Fibroblast of the conjunctiva (primary cell): Measurements from ENCODE around the gene CASKIN2.

Experiments
- DNase-seq: peaks from one replicate; pipeline ENCODE4 v3.0.0-alpha.2; 2010; ENCODE audit warnings: low read depth

CASKIN2 gene, protein sequence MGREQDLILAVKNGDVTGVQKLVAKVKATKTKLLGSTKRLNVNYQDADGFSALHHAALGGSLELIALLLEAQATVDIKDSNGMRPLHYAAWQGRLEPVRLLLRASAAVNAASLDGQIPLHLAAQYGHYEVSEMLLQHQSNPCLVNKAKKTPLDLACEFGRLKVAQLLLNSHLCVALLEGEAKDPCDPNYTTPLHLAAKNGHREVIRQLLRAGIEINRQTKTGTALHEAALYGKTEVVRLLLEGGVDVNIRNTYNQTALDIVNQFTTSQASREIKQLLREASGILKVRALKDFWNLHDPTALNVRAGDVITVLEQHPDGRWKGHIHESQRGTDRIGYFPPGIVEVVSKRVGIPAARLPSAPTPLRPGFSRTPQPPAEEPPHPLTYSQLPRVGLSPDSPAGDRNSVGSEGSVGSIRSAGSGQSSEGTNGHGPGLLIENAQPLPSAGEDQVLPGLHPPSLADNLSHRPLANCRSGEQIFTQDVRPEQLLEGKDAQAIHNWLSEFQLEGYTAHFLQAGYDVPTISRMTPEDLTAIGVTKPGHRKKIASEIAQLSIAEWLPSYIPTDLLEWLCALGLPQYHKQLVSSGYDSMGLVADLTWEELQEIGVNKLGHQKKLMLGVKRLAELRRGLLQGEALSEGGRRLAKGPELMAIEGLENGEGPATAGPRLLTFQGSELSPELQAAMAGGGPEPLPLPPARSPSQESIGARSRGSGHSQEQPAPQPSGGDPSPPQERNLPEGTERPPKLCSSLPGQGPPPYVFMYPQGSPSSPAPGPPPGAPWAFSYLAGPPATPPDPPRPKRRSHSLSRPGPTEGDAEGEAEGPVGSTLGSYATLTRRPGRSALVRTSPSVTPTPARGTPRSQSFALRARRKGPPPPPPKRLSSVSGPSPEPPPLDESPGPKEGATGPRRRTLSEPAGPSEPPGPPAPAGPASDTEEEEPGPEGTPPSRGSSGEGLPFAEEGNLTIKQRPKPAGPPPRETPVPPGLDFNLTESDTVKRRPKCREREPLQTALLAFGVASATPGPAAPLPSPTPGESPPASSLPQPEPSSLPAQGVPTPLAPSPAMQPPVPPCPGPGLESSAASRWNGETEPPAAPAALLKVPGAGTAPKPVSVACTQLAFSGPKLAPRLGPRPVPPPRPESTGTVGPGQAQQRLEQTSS (N-terminal part only)

DNA sequence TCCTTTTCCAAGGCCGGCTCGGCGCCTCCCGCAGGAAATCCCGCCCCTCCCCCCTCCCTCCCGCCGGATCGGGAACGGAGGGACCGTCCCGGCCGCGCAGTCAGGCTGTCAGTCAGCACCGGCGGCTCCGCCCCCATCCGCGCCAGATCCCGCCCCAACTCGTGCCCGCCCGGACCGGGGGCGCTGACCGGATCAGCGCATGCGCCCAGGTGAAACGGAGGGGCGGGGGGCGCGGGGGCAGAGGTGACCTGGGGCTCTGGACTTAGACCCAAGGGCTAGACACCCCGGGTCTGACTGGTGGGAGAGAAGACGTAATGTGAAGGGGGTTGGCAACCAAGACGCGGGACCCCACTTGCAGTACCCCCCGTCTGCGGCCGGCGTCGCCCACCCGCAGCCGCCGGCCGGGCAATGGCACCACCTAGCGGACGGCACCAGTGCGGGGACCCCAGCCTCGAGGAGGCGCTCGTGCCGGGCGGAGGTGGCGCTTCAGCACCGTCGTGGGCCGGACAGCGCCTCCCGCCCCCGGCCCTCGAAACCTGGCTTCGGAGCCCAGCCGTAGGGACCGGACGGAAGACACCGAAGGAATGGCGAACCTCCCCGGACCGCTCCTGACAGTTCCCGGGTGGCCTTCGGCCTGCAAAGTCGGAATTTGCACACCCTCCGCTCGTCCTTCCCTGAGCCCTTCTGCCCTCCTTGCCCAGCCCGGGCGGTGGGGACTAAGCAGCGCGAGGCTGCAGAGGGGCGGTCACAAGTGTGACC lies at the start of gene CASKIN2:
CASKIN2 (minus strand) TSS at position 42 of the 759 bp plus-strand sequence. CDS start 1,733 bp downstream, outside the sequence.
- peak; percentile 82 for DNase-seq

DNA sequence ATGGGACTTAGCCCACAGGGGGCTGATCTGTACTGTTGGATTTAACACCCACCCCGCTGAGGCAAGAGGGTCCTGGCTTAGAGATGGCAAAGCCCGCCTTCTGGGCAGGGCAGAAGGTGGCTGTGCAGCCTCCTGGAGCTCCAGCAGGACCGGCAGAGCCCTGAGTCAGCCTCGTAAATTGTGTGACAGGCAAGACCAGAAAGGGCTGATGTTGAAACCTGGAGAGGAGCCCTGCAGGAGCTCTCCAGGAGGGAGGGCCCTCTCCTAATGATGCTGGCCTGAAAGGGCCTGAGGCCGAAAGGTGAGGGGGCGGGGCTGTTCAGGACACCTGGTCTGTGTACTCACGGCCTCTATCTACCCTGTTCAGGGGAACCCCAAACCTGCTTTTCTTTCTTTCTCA lies 49.7 kb upstream of the CASKIN2 start:
- DNase-seq: no peak

DNA sequence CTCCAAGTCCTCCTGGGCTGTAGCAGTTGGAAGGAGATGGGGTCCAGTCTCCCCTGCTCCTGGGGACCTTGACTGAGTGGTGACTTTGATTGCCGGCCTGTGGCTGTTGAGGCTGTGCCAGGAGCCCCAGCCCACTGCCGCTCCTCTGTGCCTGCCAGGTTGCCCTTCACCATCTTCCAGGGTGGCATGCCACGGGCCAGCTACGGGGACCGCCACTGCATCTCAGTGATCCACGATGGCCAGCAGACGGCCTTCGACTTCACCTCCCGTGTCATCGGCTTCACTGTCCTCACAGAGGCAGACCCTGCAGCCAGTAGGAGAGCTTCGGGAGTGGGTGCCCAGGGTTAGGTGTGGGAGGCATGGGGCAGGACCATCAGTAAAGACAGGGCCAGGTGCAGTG lies 48.9 kb upstream of the CASKIN2 start:
- no peak for DNase-seq

DNA sequence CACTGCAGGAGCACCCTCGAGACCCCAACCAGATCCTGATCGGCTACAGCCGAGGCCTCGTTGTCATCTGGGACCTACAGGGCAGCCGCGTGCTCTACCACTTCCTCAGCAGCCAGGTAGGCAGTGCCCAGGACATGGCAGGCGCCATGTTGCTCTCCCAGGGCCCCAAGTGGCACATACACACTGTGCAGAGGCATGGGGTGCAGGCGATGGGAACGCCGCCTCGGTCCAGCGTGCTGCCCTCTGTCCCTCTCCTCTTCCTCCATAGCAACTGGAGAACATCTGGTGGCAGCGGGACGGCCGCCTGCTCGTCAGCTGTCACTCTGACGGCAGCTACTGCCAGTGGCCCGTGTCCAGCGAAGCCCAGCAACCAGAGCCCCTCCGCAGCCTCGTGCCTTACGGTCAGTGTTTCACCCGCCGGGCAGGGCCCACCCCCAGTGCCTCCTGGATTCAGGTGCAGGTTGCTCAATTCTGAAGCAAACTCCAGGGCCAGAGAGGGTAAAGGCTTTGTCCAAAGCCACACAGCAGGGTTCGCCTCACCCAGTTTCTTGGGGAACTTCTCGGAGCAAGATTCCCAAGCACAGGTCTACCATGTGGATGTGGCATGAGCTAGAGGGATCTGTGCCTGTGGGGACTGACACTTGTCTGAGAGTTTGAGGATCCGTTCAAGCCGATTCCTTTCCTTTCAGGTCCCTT lies 47.9 kb upstream of the CASKIN2 start:
- no peak for DNase-seq

DNA sequence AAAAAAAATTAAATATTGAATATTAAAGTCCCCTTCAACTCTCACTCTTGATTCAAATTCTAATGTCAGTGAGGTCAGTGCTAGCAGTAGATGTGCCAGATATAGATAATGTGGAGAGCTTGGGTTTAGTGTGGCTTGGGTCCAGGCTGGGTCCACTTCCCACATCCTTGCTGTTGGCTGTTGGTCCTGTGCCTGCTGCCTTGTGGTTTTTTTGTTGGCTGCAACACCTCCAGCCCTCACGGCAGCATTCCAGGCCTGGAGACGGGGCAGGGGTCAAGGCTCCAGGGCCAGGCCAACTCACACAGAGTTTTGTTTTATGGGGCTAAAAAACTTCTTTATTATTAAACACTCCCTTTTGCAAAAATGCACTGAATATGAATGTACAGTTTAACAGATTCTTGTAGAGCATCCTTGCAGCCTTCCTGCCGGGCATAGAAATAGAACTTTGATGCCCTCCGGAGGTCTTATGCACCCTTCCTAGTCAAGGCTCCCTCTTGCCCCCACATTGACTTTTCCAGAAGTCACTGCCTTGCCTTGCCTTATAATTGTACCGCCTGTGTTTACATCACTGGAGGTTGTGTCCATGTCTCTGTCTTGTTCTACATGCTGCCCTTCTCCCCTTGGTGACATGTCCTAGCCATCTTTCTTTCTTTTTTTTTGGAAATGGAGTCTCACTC lies 46.7 kb upstream of the CASKIN2 start:
- no peak for DNase-seq

DNA sequence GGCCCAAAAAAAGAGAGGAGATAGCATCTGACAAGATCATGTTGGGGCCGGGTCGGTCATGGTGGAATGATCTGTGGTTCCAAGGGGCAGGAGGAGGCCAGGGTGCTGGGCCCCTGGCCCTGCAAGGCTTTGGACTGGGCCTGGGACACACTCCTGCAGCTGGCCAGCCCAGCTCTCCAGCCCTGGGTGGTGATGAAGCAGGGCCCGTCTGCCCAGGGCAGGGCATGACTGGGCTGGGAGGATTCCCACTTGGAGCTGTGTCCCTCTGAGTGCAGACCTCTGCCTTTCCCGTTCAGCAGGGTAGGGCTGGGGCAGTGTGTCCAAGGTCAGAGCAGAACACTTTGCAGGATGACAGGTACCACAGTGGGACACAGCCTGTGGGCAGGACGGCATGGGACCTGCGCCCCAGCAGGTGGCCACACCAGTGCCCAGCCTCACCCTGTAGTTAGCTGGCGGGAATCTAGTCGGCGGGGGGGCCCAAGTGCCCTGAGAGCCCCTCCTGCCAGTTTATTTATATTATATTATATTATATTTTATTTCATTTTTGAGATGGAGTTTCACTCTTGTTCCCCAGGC lies 44.7 kb upstream of the CASKIN2 start:
- no peak for DNase-seq

DNA sequence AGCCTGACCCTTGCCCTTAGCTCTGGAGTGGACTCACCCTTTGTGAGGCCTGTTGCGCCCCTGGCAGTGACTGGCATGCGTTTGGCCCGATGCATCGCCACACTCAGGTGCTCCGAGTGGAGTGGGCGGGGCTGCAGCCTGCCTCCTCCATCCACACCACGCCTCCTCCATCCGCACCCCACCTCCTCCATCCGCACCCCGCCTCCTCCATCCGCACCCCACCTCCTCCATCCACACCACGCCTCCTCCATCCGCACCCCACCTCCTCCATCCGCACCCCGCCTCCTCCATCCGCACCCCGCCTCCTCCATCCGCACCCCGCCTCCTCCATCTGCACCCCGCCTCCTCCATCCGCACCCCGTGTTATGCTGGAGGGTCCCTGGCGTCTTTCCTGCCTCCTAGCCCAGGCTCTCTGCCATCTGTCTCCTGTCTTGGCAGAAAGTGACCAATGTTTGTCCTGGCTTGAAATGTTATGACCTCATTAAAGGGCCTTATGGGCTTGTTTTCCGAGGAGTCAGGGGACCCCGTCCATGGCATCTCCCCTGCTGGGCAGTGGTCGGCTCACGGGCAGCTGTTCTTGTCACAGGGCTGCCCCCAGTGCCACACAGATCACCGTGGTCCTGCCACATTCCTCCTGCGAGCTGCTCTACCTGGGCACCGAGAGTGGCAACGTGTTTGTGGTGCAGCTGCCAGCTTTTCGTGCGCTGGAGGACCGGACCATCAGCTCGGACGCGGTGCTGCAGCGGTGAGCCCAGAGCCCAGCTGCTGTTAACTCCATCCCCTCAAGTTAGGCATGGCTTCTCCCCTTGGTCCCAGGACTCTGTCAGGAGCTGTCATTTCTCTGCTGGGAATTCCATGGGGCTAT lies 43.6 kb upstream of the CASKIN2 start:
- no peak for DNase-seq

DNA sequence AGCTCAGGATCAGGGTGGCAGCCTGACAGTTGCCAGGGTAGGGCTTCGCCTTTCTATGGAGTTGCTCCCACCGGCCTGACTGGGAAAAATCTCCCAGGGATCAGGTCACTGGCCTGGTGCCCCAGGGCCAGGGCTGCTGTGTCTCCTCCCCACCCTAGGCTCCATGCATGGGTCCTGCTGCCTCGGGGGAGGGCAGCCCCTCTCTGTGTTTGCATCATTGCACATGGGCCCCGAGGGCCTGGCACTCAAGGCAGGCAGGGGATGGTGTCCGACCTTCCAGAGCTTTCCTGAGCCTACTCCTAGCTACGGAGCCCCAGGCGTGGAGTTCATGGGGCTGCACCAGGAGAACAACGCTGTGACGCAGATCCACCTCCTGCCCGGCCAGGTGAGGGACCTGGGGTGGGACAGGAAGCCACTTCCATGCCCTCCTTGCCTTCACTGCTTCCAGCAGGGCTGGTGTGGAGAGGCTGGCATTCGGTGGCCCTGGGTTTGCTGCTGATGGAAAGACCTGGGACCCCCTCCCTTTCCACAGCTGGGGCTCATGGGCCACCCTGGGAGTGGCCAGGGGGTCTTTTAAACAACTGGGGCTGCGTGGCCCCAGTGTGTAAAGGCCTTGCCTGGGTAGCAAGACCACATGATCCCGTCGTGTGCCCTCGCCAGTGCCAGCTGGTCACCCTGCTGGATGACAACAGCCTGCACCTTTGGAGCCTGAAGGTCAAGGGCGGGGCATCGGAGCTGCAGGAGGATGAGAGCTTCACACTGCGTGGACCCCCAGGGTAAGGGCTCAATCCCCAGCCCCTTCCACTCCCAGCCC lies 42.7 kb upstream of the CASKIN2 start:
- DNase-seq: no peak

DNA sequence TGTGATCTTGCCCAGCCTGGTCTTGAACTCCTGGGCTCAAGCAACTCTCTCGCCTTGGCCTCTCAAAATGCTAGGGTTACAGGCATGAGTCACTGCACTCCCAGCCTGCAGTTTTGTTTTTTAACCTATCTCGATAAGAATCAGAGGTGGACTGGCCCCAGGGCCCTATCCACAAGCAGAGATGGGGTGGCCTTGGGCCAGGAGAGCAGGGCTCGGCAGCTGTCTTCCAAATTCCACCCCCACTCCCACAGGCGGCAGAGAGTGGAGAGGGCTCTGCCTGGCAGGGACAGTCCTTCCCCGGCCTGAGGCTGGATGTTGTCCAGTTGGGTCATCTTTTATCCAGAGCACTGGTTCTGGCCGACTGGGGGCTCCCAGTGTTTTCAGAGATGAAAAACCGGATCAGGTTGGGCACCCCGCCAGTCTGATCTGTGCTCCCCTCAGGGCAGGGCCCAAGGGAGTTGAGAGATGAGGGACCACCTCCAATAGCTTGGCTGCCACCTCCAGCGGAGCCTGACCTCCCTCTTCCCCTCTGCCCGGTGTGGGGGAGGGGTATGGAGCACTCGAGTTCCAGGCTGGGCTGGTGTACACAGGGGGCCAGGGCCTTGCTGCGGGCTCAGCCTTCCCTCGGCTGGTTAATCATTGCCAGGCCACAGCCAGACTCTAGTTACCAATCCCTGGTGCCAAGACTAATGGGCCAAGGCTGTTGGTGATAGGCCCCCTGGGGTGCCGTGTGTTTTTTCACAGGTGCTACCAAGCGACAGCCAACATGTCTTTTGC lies 41.9 kb upstream of the CASKIN2 start:
- DNase-seq: peak; percentile 40

DNA sequence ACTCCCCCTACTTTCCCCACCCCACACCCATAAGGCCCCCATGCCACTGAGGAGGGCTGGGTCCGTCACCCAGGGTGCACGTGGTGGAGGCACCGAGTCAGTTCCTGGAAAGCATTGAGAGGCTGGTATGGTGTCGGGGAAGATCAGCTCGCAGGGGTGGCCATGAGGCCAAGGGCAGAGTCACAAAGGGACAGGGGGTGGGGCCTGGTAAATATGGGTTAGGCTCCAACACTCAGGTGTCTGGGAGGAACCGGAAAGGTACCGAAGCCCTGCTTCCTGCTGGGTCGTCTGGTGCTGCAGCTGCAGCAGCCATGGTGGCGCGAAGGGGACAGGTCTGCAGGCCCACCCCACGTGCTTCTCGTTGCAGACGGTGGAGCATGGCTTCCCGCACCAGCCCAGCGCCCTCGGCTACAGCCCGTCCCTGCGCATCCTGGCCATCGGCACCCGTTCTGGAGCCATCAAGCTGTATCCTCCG lies 40.4 kb upstream of the CASKIN2 start:
- no peak for DNase-seq

DNA sequence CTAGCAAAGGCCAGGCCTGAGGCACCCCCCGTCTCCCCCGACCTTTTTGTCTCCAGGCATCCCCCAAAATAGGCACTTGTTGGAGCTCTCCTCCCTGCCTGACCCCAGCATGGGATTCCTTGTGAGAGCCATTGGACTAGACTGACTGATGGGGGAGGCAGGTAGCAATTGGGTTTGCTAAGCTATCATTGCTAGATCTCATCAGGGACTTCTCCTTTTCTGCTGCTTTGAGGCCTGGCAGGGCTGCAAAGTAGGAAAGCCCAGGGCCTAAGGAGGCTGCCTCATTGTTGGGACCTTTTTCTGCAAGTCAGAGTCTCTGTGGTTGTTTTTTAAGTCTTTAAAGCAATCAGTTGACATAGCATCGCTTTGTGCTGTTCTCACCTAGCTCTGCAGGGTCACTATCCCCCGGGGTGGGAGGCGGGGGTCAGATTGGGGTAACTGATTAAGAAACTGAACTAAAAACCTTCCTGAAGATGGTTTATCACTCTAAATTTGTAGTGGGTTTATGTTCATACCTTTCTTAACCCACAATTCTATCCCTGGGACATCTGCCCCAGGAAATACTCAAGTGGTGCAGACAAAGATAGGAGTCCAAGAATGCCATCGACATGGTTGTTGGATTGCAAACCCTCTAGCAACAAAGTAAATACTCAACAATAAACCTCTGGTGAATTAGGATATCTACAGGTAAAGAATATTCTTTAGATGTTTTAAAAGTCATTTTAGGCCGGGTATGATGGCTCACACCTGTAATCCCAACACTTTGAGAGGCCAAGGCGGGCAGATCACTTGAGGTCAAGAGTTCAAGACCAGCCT lies 38.2 kb upstream of the CASKIN2 start:
- DNase-seq: no peak

DNA sequence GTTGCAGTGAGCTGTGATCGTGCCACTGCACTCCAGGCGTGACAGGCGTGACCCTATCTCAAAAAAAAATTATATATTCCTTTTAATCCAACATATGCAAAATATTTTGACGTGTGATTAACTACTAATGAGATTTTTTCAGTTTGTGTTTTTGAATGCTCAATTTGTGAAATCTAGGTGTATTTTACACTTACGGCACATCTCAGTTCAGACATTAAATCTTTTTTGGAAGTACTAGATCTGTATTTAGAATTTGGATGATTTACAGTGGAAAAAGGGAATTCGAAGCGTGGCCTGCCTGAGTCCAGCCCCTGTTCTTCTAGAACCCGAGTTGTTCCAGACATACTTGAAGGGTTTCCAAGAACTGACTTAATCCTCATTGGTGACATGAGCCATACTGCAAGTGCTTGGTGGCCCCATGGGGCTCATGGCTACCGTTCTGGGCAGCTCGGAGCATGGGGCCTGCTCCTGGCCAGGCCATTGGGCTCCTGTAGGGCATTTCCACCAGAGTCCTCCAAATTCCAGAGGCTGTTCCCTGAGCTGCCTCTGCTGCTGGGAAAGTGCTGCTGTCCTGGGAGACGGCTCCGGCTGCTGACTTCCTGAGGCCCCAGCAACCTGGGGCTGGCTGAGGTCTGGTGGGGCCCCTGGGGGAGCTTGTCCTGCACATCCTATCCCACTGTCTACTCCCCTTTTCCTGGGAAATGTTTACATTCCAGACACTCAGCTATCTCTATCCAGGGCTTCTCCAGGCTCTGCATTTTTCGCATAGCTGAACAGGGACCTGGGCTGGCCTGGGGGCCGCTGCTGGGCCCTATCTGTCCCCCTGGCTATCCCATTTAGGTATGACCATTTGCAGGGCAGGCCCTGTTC lies 37.3 kb upstream of the CASKIN2 start:
- DNase-seq: no peak

DNA sequence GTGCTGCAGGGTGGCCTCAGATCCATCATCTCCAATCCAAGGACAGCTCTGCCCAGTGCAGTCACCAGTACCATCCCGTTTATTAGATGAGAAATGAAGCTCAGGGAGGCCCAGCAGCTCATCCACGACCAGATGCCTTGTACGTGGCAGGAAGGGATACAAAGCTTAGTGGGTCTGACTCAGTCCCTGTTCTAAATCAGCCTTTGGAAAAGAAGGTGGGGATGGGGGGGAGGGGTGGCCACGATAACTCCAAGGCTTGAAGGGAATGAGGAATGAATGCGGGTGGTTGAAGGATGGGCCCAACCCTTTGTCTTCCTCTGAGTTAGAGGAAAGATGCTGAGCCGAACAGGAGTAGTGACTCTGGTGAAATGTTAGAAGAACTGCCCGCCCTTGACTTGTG lies 35.9 kb upstream of the CASKIN2 start:
- DNase-seq: no peak

DNA sequence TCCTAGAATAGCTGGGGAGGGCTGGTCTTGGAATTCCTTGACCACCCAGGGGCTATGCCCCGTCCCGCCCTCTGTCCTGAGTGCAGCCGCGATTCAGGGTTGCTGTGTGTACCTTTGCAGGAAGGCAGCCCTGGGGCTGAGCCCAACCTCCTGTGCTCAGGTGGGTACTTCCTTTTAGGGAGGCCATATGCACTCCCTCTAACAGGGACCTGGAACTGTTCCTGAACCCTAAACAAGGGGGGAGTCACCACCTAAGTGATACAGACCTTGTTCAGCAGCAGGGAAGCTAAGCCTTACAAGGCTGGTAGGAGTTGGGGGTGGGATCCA lies 34.8 kb upstream of the CASKIN2 start:
- no peak for DNase-seq

DNA sequence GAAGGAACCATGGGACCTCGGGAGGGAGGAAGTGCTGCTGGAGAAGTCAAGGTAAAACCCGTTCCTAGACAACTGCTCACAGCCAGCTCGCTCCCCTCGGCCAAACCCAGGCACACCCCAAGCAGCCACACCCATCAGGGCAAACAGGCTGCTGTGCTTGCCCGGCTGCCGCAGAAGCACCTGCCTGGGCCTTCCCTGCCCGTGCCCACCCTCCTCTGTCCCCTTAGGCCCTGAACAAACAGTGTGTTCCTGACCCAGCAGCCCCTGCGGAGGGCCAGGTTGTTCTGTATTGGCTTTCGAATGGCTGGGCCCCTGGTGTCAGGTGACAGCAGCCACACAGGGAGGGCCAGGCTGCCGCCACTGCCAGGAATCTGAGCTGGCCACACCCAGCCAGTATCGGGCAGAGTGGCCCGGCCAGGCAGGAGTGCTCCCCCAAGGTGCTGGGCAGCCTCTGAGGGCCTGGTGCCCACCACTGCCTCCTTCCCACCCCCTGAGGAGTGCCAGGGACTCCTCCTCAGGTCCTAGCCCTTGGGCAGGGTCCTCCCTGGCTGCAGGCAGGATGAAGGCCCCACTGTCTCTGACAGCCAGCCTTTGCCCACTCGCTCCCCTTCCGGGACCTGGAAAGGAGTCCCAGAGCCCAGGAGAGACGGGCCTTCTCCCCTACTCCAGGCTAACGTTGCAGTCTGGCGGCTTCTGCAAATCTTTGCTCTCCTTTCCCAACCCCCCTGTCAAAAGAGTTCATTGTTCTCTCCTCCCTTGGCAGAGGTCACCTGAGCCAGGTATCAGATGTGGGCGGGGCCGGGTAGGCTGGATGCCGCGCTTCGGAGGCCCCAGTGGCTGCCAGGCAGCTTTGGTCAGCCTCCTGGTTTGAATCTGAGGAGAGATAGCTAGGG lies 34.2 kb upstream of the CASKIN2 start:
- no peak for DNase-seq
